Measurements from ENCODE around the gene ASPRV1. TPM values are rescaled to one million over a fixed set of nuclear protein-coding genes. Genes with fewer than 3 reads are reported as not detected.

Gene ASPRV1
- total RNA-seq, 1 experiment from 2014 or later = 1.3 TPM

DNA sequence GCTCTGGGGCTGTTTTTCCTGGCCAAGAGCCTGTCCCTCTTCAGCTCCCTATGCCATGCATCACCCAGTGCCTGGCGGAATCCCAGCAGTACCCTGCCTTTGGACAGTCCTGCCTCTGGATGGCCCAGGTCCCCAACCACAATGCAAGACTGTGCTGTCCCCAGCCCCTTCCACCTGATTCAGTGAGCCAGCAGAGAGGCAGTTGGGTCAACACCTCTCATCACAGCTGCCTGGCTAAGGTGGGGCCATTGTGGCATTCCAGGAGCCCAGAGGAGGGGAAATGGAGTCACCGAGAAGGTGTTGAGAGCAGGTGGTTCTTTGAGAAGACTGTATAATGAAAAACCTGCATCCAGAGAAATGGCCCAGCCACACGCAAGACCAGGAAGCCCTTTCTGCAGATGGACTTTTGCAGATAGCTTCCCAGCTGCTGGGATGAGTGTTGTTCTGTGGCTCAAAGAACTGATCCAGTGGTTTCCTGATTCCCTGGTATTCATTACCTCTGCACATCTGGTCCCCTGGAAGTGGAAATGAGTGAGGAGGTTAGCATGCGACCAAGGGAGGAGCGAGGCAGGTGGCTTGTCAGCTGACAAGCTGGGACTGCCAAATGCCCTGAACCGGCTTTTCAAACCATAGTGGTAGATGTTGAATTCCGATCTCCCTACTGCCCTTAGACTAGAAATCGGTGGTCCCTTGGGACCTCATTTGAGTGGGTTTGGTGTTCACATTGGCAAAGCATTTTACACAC, 1.7 kb upstream of the ASPRV1 start:
- TF ChIP-seq, protein P1, sequence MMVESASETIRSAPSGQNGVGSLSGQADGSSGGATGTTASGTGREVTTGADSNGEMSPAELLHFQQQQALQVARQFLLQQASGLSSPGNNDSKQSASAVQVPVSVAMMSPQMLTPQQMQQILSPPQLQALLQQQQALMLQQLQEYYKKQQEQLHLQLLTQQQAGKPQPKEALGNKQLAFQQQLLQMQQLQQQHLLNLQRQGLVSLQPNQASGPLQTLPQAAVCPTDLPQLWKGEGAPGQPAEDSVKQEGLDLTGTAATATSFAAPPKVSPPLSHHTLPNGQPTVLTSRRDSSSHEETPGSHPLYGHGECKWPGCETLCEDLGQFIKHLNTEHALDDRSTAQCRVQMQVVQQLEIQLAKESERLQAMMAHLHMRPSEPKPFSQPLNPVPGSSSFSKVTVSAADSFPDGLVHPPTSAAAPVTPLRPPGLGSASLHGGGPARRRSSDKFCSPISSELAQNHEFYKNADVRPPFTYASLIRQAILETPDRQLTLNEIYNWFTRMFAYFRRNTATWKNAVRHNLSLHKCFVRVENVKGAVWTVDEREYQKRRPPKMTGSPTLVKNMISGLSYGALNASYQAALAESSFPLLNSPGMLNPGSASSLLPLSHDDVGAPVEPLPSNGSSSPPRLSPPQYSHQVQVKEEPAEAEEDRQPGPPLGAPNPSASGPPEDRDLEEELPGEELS (CRISPR knock-in tag; IDR thresholded peaks at IDR 0.05) = no peak
- TF ChIP-seq ZNF219 (CRISPR knock-in tag; IDR thresholded peaks at IDR 0.05; ENCODE audit: borderline replicate concordance) (no peak), JAZF1 (CRISPR knock-in tag; IDR thresholded peaks at IDR 0.05) (no peak)
- TF ChIP-seq, protein P2, sequence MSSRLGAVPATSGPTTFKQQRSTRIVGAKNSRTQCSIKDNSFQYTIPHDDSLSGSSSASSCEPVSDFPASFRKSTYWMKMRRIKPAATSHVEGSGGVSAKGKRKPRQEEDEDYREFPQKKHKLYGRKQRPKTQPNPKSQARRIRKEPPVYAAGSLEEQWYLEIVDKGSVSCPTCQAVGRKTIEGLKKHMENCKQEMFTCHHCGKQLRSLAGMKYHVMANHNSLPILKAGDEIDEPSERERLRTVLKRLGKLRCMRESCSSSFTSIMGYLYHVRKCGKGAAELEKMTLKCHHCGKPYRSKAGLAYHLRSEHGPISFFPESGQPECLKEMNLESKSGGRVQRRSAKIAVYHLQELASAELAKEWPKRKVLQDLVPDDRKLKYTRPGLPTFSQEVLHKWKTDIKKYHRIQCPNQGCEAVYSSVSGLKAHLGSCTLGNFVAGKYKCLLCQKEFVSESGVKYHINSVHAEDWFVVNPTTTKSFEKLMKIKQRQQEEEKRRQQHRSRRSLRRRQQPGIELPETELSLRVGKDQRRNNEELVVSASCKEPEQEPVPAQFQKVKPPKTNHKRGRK (CRISPR knock-in tag; IDR thresholded peaks at IDR 0.05; ENCODE audit: borderline replicate concordance) = no peak
- no peak for ATAC-seq
- H3K4me3 Mint-ChIP-seq = no peak overlapping the region
- ChIA-PET POLR2A (no interaction called here), CTCF (interaction anchor here (0.6 to 1.6 kb wide), 2 partner anchors 43 to 134 kb away, joined by 4 to 5 read pairs; no protein-coding TSS in a partner anchor)
- no peaks in the 10 kb centered on the region; the same call in 1 of the 2 replicates for H3K27me3 Mint-ChIP-seq (ENCODE audit: low read depth)
- H3K36me3 Mint-ChIP-seq = no peaks in the 10 kb centered on the region
- no peak for DNase-seq (ENCODE audit: low spot score)
- H3K27ac Mint-ChIP-seq = no peak overlapping the region
- no peaks in the 10 kb centered on the region for H3K9me3 Mint-ChIP-seq
- H3K4me1 Mint-ChIP-seq = peaks cover 10% of the 10 kb centered on the region

DNA sequence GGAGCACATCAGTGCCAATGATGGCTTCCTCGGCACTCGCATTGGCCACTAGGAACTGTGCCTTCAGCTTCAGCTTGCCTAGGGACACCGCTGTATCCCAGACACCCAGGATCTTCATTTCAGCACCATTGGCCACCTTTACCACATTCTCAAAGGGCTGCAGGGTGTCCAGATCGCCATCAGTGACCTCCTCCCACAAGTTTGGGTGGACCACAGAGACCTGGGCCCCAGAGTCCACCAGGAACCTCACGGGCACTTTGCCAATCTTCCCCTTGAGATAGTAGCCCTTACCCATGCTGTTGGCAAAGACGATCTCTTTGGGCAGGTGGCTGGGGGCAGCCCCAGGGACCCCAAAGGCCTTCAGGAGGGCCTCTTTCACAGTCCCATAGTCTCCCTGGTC, 610 bp downstream of the ASPRV1 start:
- TF ChIP-seq GTF2I (CRISPR knock-in tag; conservative IDR thresholded peaks at IDR 0.05) = no peak
- no peak for TF ChIP-seq ETV6 (CRISPR knock-in tag; IDR thresholded peaks at IDR 0.05)
- TF ChIP-seq, protein P3, sequence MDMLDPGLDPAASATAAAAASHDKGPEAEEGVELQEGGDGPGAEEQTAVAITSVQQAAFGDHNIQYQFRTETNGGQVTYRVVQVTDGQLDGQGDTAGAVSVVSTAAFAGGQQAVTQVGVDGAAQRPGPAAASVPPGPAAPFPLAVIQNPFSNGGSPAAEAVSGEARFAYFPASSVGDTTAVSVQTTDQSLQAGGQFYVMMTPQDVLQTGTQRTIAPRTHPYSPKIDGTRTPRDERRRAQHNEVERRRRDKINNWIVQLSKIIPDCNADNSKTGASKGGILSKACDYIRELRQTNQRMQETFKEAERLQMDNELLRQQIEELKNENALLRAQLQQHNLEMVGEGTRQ (CRISPR knock-in tag; IDR thresholded peaks at IDR 0.05) = no peak
- TF ChIP-seq, protein P4, sequence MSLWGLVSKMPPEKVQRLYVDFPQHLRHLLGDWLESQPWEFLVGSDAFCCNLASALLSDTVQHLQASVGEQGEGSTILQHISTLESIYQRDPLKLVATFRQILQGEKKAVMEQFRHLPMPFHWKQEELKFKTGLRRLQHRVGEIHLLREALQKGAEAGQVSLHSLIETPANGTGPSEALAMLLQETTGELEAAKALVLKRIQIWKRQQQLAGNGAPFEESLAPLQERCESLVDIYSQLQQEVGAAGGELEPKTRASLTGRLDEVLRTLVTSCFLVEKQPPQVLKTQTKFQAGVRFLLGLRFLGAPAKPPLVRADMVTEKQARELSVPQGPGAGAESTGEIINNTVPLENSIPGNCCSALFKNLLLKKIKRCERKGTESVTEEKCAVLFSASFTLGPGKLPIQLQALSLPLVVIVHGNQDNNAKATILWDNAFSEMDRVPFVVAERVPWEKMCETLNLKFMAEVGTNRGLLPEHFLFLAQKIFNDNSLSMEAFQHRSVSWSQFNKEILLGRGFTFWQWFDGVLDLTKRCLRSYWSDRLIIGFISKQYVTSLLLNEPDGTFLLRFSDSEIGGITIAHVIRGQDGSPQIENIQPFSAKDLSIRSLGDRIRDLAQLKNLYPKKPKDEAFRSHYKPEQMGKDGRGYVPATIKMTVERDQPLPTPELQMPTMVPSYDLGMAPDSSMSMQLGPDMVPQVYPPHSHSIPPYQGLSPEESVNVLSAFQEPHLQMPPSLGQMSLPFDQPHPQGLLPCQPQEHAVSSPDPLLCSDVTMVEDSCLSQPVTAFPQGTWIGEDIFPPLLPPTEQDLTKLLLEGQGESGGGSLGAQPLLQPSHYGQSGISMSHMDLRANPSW (CRISPR knock-in tag; conservative IDR thresholded peaks at IDR 0.05; ENCODE audit: low read depth) = no peak
- TF ChIP-seq, protein P5, sequence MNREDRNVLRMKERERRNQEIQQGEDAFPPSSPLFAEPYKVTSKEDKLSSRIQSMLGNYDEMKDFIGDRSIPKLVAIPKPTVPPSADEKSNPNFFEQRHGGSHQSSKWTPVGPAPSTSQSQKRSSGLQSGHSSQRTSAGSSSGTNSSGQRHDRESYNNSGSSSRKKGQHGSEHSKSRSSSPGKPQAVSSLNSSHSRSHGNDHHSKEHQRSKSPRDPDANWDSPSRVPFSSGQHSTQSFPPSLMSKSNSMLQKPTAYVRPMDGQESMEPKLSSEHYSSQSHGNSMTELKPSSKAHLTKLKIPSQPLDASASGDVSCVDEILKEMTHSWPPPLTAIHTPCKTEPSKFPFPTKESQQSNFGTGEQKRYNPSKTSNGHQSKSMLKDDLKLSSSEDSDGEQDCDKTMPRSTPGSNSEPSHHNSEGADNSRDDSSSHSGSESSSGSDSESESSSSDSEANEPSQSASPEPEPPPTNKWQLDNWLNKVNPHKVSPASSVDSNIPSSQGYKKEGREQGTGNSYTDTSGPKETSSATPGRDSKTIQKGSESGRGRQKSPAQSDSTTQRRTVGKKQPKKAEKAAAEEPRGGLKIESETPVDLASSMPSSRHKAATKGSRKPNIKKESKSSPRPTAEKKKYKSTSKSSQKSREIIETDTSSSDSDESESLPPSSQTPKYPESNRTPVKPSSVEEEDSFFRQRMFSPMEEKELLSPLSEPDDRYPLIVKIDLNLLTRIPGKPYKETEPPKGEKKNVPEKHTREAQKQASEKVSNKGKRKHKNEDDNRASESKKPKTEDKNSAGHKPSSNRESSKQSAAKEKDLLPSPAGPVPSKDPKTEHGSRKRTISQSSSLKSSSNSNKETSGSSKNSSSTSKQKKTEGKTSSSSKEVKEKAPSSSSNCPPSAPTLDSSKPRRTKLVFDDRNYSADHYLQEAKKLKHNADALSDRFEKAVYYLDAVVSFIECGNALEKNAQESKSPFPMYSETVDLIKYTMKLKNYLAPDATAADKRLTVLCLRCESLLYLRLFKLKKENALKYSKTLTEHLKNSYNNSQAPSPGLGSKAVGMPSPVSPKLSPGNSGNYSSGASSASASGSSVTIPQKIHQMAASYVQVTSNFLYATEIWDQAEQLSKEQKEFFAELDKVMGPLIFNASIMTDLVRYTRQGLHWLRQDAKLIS (CRISPR knock-in tag; IDR thresholded peaks at IDR 0.05; ENCODE audit: borderline replicate concordance) = no peak
- TF ChIP-seq IRF2 (CRISPR knock-in tag; IDR thresholded peaks at IDR 0.05; ENCODE audit: borderline replicate concordance, low read depth) = no peak
- TF ChIP-seq, protein P6, sequence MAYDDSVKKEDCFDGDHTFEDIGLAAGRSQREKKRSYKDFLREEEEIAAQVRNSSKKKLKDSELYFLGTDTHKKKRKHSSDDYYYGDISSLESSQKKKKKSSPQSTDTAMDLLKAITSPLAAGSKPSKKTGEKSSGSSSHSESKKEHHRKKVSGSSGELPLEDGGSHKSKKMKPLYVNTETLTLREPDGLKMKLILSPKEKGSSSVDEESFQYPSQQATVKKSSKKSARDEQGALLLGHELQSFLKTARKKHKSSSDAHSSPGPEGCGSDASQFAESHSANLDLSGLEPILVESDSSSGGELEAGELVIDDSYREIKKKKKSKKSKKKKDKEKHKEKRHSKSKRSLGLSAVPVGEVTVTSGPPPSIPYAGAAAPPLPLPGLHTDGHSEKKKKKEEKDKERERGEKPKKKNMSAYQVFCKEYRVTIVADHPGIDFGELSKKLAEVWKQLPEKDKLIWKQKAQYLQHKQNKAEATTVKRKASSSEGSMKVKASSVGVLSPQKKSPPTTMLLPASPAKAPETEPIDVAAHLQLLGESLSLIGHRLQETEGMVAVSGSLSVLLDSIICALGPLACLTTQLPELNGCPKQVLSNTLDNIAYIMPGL (CRISPR knock-in tag; IDR thresholded peaks at IDR 0.05) = no peak
- no peak for TF ChIP-seq CBFB (CRISPR knock-in tag; IDR thresholded peaks at IDR 0.05; ENCODE audit: low read depth)
- TF ChIP-seq CREM (CRISPR knock-in tag; IDR thresholded peaks at IDR 0.05) = no peak
- TF ChIP-seq NFATC4 (CRISPR knock-in tag; IDR thresholded peaks at IDR 0.05) = no peak
- TF ChIP-seq, protein P7, sequence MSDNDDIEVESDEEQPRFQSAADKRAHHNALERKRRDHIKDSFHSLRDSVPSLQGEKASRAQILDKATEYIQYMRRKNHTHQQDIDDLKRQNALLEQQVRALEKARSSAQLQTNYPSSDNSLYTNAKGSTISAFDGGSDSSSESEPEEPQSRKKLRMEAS (CRISPR knock-in tag; IDR thresholded peaks at IDR 0.05) = no peak
- no peak for DNase-seq (ENCODE audit: low spot score)
- H3K4me3 Mint-ChIP-seq = no peak overlapping the region
- ATAC-seq = no peak
- H3K36me3 Mint-ChIP-seq = no peaks in the 10 kb centered on the region
- CTCF ChIA-PET = no interaction called here
- no peak overlapping the region for H3K27ac Mint-ChIP-seq
- peaks cover 3% of the 10 kb centered on the region for H3K27me3 Mint-ChIP-seq (ENCODE audit: low read depth)
- no peaks in the 10 kb centered on the region for H3K9me3 Mint-ChIP-seq
- H3K4me1 Mint-ChIP-seq = peaks cover 10% of the 10 kb centered on the region
- POLR2A ChIA-PET = no interaction called here
